IMR-90 (cell line): ENCODE results near the gene GABRD. TPM values are rescaled to one million over a fixed set of nuclear protein-coding genes. Genes with fewer than 3 reads are reported as not detected.

ENCODE experiments used
- ATAC-seq: fragments of 200-7000 bp; cut with Tn5 transposase; 2 replicates; pipeline ENCODE4 v1.9.1; 2020; ENCODE audit warnings: low read depth, mild to moderate bottlenecking, moderate library complexity
- BruUV-seq: library from RNA; stranded (reverse); fragments of 400-500 nt; replicated peaks from 2 replicates; lab custom pipeline; 2021; lab: Mats Ljungman, UMichigan
- CTCF ChIA-PET: fragments of 300-600 bp; formaldehyde crosslinking; extraction: SDS; loops from one replicate; lab custom pipeline; 2021; ENCODE audit warnings: antibody characterized with exemption; lab: Yijun Ruan, JAX
- POLR2A ChIA-PET: fragments of 300-600 bp; sonication (Branson Sonifier 250); formaldehyde crosslinking; loops from one replicate; lab custom pipeline; 2022; ENCODE audit warnings: antibody characterized with exemption; ENCODE audit not compliant: unreplicated experiment; lab: Charles Lee
- DNase-seq: peaks from one replicate; pipeline ENCODE4 v3.0.0; 2013
- H2AFZ ChIP-seq: replicated peaks from 2 replicates; pipeline ENCODE3; 2013; ENCODE audit warnings: low read length, mild to moderate bottlenecking; ENCODE audit not compliant: poor library complexity
- H2AK5ac ChIP-seq: 2 replicates; pipeline ENCODE4 v1.6.1; 2013; ENCODE audit warnings: low read depth, low read length, inconsistent platforms
- H2AK9ac ChIP-seq: replicated peaks from 2 replicates; pipeline ENCODE3; 2013; ENCODE audit warnings: mild to moderate bottlenecking, low read depth, low read length, moderate library complexity; ENCODE audit not compliant: poor library complexity
- H2BK120ac ChIP-seq: 2 replicates; pipeline ENCODE4 v1.6.1; 2013; ENCODE audit warnings: low read depth, low read length, inconsistent platforms
- H2BK15ac ChIP-seq: 3 replicates; pipeline ENCODE4 v1.6.1; 2013; ENCODE audit warnings: low read depth, low read length, inconsistent platforms
- H2BK20ac ChIP-seq: 2 replicates; pipeline ENCODE4 v1.6.1; 2013; ENCODE audit warnings: low read depth, mild to moderate bottlenecking, inconsistent platforms, low read length, moderate library complexity
- H2BK5ac ChIP-seq: 2 replicates; pipeline ENCODE4 v1.6.1; 2013; ENCODE audit warnings: mild to moderate bottlenecking, low read depth, low read length, inconsistent platforms; ENCODE audit not compliant: poor library complexity, severe bottlenecking
- H3K14ac ChIP-seq: replicated peaks from 2 replicates; pipeline ENCODE4 v1.6.1; 2013; ENCODE audit warnings: low read depth, low read length, inconsistent platforms
- H3K18ac ChIP-seq: 2 replicates; pipeline ENCODE4 v1.6.1; 2013; ENCODE audit warnings: low read depth, low read length, control low read depth
- H3K23ac ChIP-seq: 2 replicates; pipeline ENCODE4 v1.6.1; 2013; ENCODE audit warnings: low read depth, low read length, inconsistent platforms
- H3K27ac ChIP-seq: 2 replicates; pipeline ENCODE4 v1.5.1; 2013; ENCODE audit warnings: mild to moderate bottlenecking, control low read depth, low read length; ENCODE audit not compliant: insufficient read depth
- H3K27me3 ChIP-seq: 2 replicates; pipeline ENCODE4 v1.6.1; 2013; ENCODE audit warnings: low read length; ENCODE audit not compliant: control insufficient read depth, insufficient read depth
- H3K36me3 ChIP-seq: 2 replicates; pipeline ENCODE4 v1.6.1; 2013; ENCODE audit warnings: low read length, mixed read lengths; ENCODE audit not compliant: control insufficient read depth, insufficient read depth
- H3K4ac ChIP-seq: 2 replicates; pipeline ENCODE4 v1.6.1; 2013; ENCODE audit warnings: low read depth, low read length, inconsistent platforms
- H3K4me1 ChIP-seq: 2 replicates; pipeline ENCODE4 v1.6.1; 2013; ENCODE audit warnings: low read length, mixed read lengths; ENCODE audit not compliant: control insufficient read depth, insufficient read depth
- H3K4me2 ChIP-seq: 2 replicates; pipeline ENCODE4 v1.6.1; 2013; ENCODE audit warnings: low read depth, mild to moderate bottlenecking, control low read depth, low read length, moderate library complexity
- H3K4me3 ChIP-seq: 2 replicates; pipeline ENCODE4 v1.5.1; 2013; ENCODE audit warnings: low read depth, mild to moderate bottlenecking, control low read depth, low read length, moderate library complexity; ENCODE audit not compliant: insufficient read depth
- H3K56ac ChIP-seq: 2 replicates; pipeline ENCODE4 v1.6.1; 2013; ENCODE audit warnings: low read length, inconsistent platforms; ENCODE audit not compliant: insufficient read depth; ENCODE audit errors: extremely low read depth
- H3K79me1 ChIP-seq, 2 experiments: 2 replicates each; pipeline ENCODE4 v1.6.1; 2013; ENCODE audit warnings: low read length in 2 of 2, inconsistent platforms in 1 of 2, low read depth in 1 of 2
- H3K9ac ChIP-seq: 2 replicates; pipeline ENCODE4 v1.6.1; 2013; ENCODE audit warnings: low read depth, low read length, control low read depth
- H3K9me1 ChIP-seq: 2 replicates; pipeline ENCODE4 v1.6.1; 2013; ENCODE audit warnings: low read length, inconsistent platforms; ENCODE audit not compliant: insufficient read depth
- H3K9me3 ChIP-seq: 2 replicates; pipeline ENCODE4 v1.6.1; 2013; ENCODE audit warnings: low read length; ENCODE audit not compliant: control insufficient read depth, insufficient read depth
- H4K20me1 ChIP-seq: 2 replicates; pipeline ENCODE4 v1.6.1; 2013; ENCODE audit warnings: low read length, inconsistent platforms; ENCODE audit not compliant: insufficient read depth
- H4K5ac ChIP-seq: 2 replicates; pipeline ENCODE4 v1.6.1; 2013; ENCODE audit warnings: mild to moderate bottlenecking, low read depth, low read length, control low read depth
- H4K8ac ChIP-seq, 2 experiments: 2 replicates each; pipeline ENCODE4 v1.6.1; 2013; ENCODE audit warnings: low read depth in 2 of 2, low read length in 2 of 2, control low read depth in 1 of 2, inconsistent platforms in 1 of 2
- H4K91ac ChIP-seq: 2 replicates; pipeline ENCODE4 v1.6.1; 2013; ENCODE audit warnings: low read depth, low read length, inconsistent platforms; ENCODE audit not compliant: insufficient read depth
- MXI1 ChIP-seq: IDR thresholded peaks from 2 replicates; pipeline ENCODE4 v1.6.1; 2012; ENCODE audit warnings: low read depth, mild to moderate bottlenecking, low read length, moderate library complexity, borderline replicate concordance
- RCOR1 ChIP-seq: IDR thresholded peaks from 2 replicates; pipeline ENCODE4 v1.6.1; 2012; ENCODE audit warnings: mild to moderate bottlenecking, low read length, improper control_type of control experiment; ENCODE audit not compliant: insufficient replicate concordance
- WGBS, 2 experiments: methylation state at CpG; one replicate each; pipeline versions ENCODE4 v1.1.5 to v1.1.7; 2013; ENCODE audit warnings: missing lambda C conversion rate in 2 of 2; ENCODE audit not compliant: insufficient read length in 1 of 2; ENCODE audit errors: extremely low coverage in 2 of 2; 5-methylcytosine and 5-hydroxymethylcytosine counted together
- dilution Hi-C: fragments of 300-500 bp; cut with HindIII; formaldehyde crosslinking; loops from one replicate; pipeline ENCODE4 v1.14.3; 2018; ENCODE audit warnings: low sequenced_read_pairs; ENCODE audit not compliant: unreplicated experiment
- in situ Hi-C: fragments of 300-500 bp; cut with MboI; formaldehyde crosslinking; loops from 3 replicates; pipeline ENCODE4 v1.14.3; 2019; ENCODE audit warnings: low sequenced_read_pairs, inconsistent platforms, mixed read lengths
- intact Hi-C: fragments of 100-400 bp; cut with micrococcal nuclease; formaldehyde crosslinking; loops from 2 replicates; pipeline ENCODE4 v1.10.0; 2022
- polyA plus RNA-seq, 3 experiments: library from polyadenylated mRNA; depleted of rRNA; stranded (reverse); fragments of >200 nt; gene quantifications; 2 replicates each; pipeline ENCODE4 v1.2.3, GENCODE V29; 2012; ENCODE audit warnings: low replicate concordance in 1 of 3
- total RNA-seq: library from RNA; depleted of rRNA; stranded (reverse); fragments of >200 nt; gene quantifications from 2 replicates; pipeline ENCODE4 v1.2.3, GENCODE V29; 2012

GABRD gene
- total and polyA plus RNA-seq, 2 of the 4 experiments (the other 2 are of a cell fraction), result not detected

DNA sequence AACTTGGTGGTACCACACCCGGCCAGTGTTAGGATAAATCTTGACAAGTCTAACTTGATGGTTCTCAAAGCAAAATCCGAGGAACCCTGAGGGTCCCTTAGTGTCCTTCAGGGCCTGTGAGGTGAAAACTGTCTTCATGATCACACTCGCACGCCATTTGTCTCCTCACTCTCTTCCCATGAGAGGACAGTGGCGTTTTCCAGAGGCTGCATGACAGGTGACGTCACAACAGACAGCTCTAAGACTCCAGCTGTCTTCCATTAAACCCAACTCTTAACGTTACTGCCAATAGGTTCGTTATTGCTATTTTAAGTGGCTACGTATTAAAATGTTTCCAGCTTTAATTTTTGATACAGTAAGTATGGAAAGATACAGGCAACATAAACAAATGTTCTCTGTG, 29.4 kb upstream of the GABRD start:
- no peaks in the 10 kb centered on the region for H3K79me1 ChIP-seq
- no peak overlapping the region for H3K4ac ChIP-seq
- H3K23ac ChIP-seq, result no peak overlapping the region
- no peak overlapping the region for H3K4me3 ChIP-seq
- no peak overlapping the region for H2BK5ac ChIP-seq
- in situ Hi-C loops, result no loop called here
- no peak overlapping the region for H3K9ac ChIP-seq
- H3K14ac ChIP-seq, result no peak overlapping the region
- no peak overlapping the region for H4K91ac ChIP-seq
- peaks cover 12% of the 10 kb centered on the region for H3K27me3 ChIP-seq
- H3K27ac ChIP-seq, result no peak overlapping the region
- intact Hi-C loops, result no loop called here
- no TSS peak for BruUV-seq
- no peak overlapping the region for H2BK20ac ChIP-seq
- TF ChIP-seq RCOR1, result no peak
- no peak for TF ChIP-seq MXI1
- H3K4me2 ChIP-seq, result no peak overlapping the region
- H3K36me3 ChIP-seq, result no peaks in the 10 kb centered on the region
- CTCF ChIA-PET, result no interaction called here
- no peak overlapping the region for H3K56ac ChIP-seq
- no peak overlapping the region for H4K8ac ChIP-seq
- no peak overlapping the region for H2AK9ac ChIP-seq
- POLR2A ChIA-PET, result no interaction called here
- no peak overlapping the region for H2BK15ac ChIP-seq
- DNase-seq (peak; percentile 11), ATAC-seq (no peak)
- peaks cover 3% of the 10 kb centered on the region; the same call in 1 of the 2 replicates for H3K9me1 ChIP-seq
- H2BK120ac ChIP-seq, result no peak overlapping the region
- H4K5ac ChIP-seq, result no peak overlapping the region
- no peak overlapping the region for H2AFZ ChIP-seq
- 100% methylated on average over 1 of the region's 9 CpGs; no CpG with 5 or more reads in 1 of the 2 experiments for WGBS, 2 experiments
- H2AK5ac ChIP-seq, result no peak overlapping the region
- no peak overlapping the region for H3K18ac ChIP-seq
- no peaks in the 10 kb centered on the region for H4K20me1 ChIP-seq
- dilution Hi-C loops, result no loop called here
- H3K4me1 ChIP-seq, result no peaks in the 10 kb centered on the region
- no peaks in the 10 kb centered on the region for H3K9me3 ChIP-seq
